Colonic mucosa (tissue), 4 donors: ENCODE measurements around the gene CISH. TPM values are rescaled to one million over a fixed set of nuclear protein-coding genes. Genes with fewer than 3 reads are reported as not detected.

Experiments
- DNase-seq: peaks from one replicate; pipeline ENCODE4 v3.0.0-alpha.2; 2020
- H3K27ac ChIP-seq: fragments of 200-600 bp; one replicate; pipeline ENCODE4 v1.8.0; 2021
- H3K27me3 ChIP-seq: fragments of 200-600 bp; one replicate; pipeline ENCODE4 v1.8.0; 2021
- H3K36me3 ChIP-seq: fragments of 200-600 bp; one replicate; pipeline ENCODE4 v1.8.0; 2021
- H3K4me1 ChIP-seq: fragments of 200-600 bp; one replicate; pipeline ENCODE4 v1.8.0; 2021; ENCODE audit warnings: mild to moderate bottlenecking
- H3K4me3 ChIP-seq: fragments of 200-600 bp; one replicate; pipeline ENCODE4 v1.8.0; 2021
- H3K9ac ChIP-seq, 2 donors: one replicate each; pipeline ENCODE4 v1.7.0; 2013; ENCODE audit warnings: control low read depth in 2 of 2, low read depth in 2 of 2, low read length in 2 of 2
- H3K9me3 ChIP-seq: fragments of 200-600 bp; one replicate; pipeline ENCODE4 v1.8.0; 2021
- intact Hi-C: fragments of 100-400 bp; cut with DNase I; formaldehyde crosslinking; loops from one replicate; pipeline ENCODE4 v1.14.1; 2022
- total RNA-seq, 2 donors: library from RNA; stranded (reverse); fragmentation: NEBNext Ultra II Directional in 1 of 2; extraction: Animal tissue kit (Norgen Biotek cat#: 25700) in 1 of 2; gene quantifications; one replicate each; pipeline ENCODE4 v1.2.1, GENCODE V29; 2021
- TF ChIP-seq, protein P1 (sequence below): fragments of 200-600 bp; IDR thresholded peaks from one replicate; pipeline ENCODE4 v1.8.0; 2022; ENCODE audit warnings: antibody characterized with exemption, mild to moderate bottlenecking
- donor health status: healthy.
- donor health status: DM: no; HTN: no; CAD: no.
- donor health status: DM: no; HTN: no; CAD: no.

The CISH gene
- total RNA-seq, 2 donors from 2014 or later = 17.1 to 19.6 TPM

DNA sequence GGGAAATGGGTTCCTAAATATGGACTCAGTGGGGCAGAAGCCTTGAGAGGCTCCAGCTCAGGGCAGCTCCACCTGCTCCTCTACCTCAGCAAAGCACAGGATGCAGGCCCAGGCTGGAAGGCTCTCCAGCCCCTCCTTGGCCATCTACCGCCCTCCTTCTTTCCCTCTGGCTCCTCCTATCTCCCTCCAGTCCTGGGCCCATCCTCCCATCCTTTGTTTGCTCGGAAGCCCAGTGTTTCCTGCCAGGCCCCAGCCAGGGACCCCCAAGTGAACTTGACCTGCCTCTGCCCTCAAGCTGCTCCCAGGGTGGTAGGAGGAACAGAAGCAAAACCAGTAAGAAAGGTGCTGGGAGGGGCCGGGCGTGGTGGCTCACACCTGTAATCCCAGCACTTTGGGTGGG, 25.4 kb upstream of the CISH start:
- no peak for DNase-seq
- Histone ChIP-seq H3K4me1 (no peaks in the 10 kb centered on the region), H3K27ac (no peak overlapping the region), H3K36me3 (no peaks in the 10 kb centered on the region), H3K9ac (no peak overlapping the region), H3K4me3 (no peak overlapping the region), H3K9me3 (no peaks in the 10 kb centered on the region), H3K27me3 (no peaks in the 10 kb centered on the region)
- intact Hi-C loops = no loop called here
- TF ChIP-seq, protein P1, sequence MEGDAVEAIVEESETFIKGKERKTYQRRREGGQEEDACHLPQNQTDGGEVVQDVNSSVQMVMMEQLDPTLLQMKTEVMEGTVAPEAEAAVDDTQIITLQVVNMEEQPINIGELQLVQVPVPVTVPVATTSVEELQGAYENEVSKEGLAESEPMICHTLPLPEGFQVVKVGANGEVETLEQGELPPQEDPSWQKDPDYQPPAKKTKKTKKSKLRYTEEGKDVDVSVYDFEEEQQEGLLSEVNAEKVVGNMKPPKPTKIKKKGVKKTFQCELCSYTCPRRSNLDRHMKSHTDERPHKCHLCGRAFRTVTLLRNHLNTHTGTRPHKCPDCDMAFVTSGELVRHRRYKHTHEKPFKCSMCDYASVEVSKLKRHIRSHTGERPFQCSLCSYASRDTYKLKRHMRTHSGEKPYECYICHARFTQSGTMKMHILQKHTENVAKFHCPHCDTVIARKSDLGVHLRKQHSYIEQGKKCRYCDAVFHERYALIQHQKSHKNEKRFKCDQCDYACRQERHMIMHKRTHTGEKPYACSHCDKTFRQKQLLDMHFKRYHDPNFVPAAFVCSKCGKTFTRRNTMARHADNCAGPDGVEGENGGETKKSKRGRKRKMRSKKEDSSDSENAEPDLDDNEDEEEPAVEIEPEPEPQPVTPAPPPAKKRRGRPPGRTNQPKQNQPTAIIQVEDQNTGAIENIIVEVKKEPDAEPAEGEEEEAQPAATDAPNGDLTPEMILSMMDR = no peak

DNA sequence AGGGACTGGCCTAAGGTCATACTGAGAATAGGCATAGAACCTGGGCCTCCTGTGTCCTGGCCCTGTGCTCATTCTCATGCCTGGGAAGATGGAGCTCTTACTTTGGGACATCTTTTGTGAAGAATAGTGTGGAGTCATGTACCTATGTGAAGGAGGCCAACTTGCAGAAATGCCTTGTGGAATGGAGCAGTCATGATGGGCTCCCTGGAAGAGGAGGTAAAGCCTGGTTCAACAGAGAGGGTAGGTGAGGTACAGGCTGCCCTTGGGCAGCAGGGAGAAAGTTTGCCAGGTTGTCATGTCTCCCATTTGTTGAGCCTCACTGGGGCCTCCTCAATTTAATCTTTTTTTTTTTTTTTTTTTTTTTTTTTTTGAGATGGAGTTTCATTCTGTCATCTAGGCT, 23.5 kb upstream of the CISH start:
- Histone ChIP-seq H3K4me3 (no peak overlapping the region), H3K27me3 (no peaks in the 10 kb centered on the region), H3K9ac (no peak overlapping the region), H3K9me3 (no peaks in the 10 kb centered on the region), H3K27ac (no peak overlapping the region), H3K4me1 (no peaks in the 10 kb centered on the region), H3K36me3 (no peaks in the 10 kb centered on the region)
- TF ChIP-seq, protein P1 = no peak
- intact Hi-C loops = no loop called here
- no peak for DNase-seq

DNA sequence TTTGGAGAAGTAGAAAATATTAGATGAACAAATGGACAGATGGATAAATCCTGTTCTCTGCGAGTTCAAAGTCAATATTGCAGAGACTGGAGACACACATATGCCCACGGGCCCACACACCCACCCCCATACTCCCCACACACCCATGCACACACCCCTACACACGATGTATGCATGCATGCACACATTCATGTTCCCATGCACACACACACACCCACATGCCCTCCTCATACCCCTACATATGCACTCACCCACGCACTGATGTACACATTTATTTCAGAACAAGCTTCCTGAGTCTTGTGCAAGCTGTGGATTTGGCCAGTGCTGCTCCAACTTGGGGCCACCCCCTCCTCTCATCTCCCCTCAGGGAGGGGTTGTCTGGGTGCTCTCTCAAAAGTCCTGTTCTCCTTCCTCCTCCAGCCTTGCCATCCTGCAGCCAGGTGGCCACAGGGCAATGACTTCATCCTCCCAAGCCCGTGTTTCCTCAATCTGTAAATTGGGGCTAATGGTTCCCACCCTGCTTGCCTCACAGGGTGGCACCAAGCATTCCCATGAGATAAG, 21.7 kb upstream of the CISH start:
- Histone ChIP-seq H3K36me3 (no peaks in the 10 kb centered on the region), H3K9ac (no peak overlapping the region), H3K27ac (no peak overlapping the region), H3K27me3 (no peaks in the 10 kb centered on the region), H3K9me3 (no peaks in the 10 kb centered on the region), H3K4me1 (no peaks in the 10 kb centered on the region), H3K4me3 (no peak overlapping the region)
- no peak for DNase-seq
- TF ChIP-seq, protein P1 = no peak
- intact Hi-C loops = no loop called here

DNA sequence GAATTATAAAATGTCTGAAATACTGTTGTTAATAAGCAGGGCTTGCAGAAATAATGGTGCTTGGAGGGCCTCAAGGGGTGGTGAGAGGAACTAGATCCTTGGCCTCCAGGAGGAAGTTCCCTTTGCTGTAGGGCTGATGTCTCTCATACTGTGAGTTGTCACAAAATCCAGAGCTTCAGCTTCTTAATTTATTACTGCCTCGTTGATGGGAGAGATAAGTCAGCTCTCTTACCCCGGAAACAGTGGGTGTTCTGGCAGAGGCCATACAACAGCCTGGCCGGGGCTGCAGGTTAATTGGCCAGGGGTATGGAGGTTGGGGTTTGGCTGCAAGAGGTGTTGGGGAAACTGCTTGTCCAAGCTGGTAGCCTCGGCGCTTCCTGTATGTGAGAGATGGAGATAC, 20.9 kb upstream of the CISH start:
- no peaks in the 10 kb centered on the region for H3K36me3 ChIP-seq
- TF ChIP-seq, protein P1 = no peak
- no peaks in the 10 kb centered on the region for H3K9me3 ChIP-seq
- no peak for DNase-seq
- peaks cover 2% of the 10 kb centered on the region for H3K4me1 ChIP-seq
- H3K27ac ChIP-seq = no peak overlapping the region
- no peak overlapping the region for H3K9ac ChIP-seq
- no peaks in the 10 kb centered on the region for H3K27me3 ChIP-seq
- no peak overlapping the region for H3K4me3 ChIP-seq
- intact Hi-C loops = no loop called here

DNA sequence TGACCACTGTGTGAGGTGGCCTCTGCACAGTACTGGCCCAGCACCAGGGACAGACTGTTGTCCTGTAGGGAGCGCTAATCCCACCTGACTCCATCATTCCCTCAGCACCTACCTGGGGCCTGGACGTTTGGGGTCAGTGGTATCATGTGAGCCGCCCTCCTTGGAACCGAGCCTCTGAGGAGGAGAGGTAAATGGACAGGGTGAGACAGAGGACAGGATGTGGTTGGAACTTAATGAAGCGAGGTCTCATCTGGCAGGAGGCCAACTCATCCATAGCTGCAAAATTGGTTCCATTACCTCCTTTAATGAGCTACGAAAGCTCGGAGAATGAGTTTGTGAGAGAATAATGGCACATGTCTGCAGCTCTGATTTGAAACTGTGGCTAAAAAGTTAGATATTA, 19.3 kb upstream of the CISH start:
- TF ChIP-seq, protein P1 = no peak
- Histone ChIP-seq H3K27ac (no peak overlapping the region), H3K36me3 (no peaks in the 10 kb centered on the region), H3K4me3 (no peak overlapping the region), H3K27me3 (no peaks in the 10 kb centered on the region), H3K4me1 (peaks cover 5% of the 10 kb centered on the region), H3K9me3 (no peaks in the 10 kb centered on the region), H3K9ac (no peak overlapping the region)
- intact Hi-C loops = no loop called here
- DNase-seq = no peak
